PFSK-1 (cell line): ENCODE data around the gene TTLL11.

Experiments used
- FOXP2 ChIP-seq: optimal IDR thresholded peaks from 2 replicates; pipeline ENCODE3; 2011; ENCODE audit warnings: borderline replicate concordance, control low read depth, inconsistent platforms; ENCODE audit not compliant: insufficient read depth; ENCODE audit errors: extremely low read length, extremely low read depth
- POLR2AphosphoS5 ChIP-seq: IDR thresholded peaks from 2 replicates; pipeline ENCODE4 v1.6.1; 2012; ENCODE audit warnings: low read depth, mild to moderate bottlenecking, control low read depth, low read length, moderate library complexity
- SIN3A ChIP-seq: IDR thresholded peaks from 2 replicates; pipeline ENCODE4 v1.6.1; 2012; ENCODE audit warnings: mild to moderate bottlenecking, low read length, moderate library complexity, borderline replicate concordance; ENCODE audit not compliant: insufficient read depth
- TAF1 ChIP-seq: IDR thresholded peaks from 2 replicates; pipeline ENCODE4 v1.6.1; 2012; ENCODE audit warnings: low read length, control low read depth, borderline replicate concordance; ENCODE audit not compliant: insufficient read depth
- TF ChIP-seq, protein P1 (sequence below), 2 experiments: IDR thresholded peaks; 2 replicates each; pipeline versions ENCODE4 v1.6.1 to v1.8.0; 2011 to 2012; ENCODE audit warnings: low read depth in 2 of 2, low read length in 2 of 2, control low read depth in 1 of 2, inconsistent platforms in 1 of 2, mild to moderate bottlenecking in 1 of 2, moderate library complexity in 1 of 2; ENCODE audit not compliant: insufficient read depth in 1 of 2

The TTLL11 gene

DNA sequence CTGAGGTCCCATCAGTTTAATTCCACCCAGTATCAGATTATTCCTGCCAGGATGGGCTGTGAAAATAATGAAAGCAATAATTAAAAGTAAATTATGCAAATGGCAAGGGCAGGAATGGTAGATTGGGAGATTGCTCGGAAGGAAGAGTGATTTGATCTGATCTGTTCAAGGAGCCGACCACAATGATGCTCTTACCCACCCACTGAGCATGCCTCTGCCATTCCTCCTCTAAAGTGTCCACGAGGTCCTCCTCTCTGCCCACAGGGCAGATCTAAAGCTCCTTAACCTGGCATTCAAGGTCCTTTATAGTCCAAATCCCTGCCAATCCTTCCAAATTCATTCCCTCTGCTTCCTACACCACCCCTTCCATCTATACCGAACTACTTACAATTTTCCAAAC lies 147.8 kb downstream of the TTLL11 start:
- no peak for TF ChIP-seq SIN3A
- TF ChIP-seq, protein P1, sequence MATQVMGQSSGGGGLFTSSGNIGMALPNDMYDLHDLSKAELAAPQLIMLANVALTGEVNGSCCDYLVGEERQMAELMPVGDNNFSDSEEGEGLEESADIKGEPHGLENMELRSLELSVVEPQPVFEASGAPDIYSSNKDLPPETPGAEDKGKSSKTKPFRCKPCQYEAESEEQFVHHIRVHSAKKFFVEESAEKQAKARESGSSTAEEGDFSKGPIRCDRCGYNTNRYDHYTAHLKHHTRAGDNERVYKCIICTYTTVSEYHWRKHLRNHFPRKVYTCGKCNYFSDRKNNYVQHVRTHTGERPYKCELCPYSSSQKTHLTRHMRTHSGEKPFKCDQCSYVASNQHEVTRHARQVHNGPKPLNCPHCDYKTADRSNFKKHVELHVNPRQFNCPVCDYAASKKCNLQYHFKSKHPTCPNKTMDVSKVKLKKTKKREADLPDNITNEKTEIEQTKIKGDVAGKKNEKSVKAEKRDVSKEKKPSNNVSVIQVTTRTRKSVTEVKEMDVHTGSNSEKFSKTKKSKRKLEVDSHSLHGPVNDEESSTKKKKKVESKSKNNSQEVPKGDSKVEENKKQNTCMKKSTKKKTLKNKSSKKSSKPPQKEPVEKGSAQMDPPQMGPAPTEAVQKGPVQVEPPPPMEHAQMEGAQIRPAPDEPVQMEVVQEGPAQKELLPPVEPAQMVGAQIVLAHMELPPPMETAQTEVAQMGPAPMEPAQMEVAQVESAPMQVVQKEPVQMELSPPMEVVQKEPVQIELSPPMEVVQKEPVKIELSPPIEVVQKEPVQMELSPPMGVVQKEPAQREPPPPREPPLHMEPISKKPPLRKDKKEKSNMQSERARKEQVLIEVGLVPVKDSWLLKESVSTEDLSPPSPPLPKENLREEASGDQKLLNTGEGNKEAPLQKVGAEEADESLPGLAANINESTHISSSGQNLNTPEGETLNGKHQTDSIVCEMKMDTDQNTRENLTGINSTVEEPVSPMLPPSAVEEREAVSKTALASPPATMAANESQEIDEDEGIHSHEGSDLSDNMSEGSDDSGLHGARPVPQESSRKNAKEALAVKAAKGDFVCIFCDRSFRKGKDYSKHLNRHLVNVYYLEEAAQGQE (IDR thresholded peaks at IDR 0.05; ENCODE audit: insufficient read depth in 1 of 2, low read depth in 2 of 2, low read length in 2 of 2) = no peak
- TF ChIP-seq FOXP2 = no peak

DNA sequence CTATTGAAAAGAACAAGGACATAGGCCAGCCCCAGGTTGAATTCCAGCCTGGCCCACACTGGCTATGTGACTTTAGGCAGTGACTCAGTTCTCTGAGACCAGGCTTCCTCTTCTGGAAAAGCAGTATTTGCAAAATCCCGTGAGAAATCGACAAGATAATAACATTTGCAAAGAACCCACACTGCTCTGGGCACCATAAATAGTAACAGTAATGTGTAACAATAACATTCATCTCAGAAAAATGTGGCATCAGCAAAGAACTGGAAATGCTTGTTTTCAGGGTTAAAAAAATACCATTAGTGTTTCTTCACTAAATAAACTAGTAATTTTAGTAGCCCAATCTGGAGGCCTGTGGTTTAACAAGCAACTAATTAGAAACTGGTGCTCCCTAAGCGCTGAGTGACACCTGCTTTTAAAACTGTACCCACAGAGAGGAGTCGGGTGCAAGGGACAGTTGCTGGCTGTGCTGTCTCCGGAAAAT lies 148.4 kb downstream of the TTLL11 start:
- TF ChIP-seq POLR2AphosphoS5 = no peak

DNA sequence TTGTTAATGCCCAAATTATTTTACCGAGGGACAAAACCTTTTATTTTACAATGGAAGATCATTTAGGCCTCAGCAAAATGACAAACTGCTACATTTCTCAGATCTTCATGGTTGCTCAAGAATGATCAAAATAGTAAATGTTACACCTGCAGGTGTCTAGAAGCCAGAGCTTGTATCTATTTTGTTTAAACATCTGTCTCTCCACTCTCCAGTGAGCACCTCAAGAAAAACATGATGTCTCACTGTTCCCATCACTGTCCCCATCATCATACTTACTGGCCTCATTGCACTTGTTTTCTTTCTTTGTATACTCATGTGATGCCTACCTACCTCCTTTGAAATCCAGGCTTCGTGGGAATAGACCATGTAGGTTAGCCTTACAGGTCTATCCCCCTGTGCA lies 149.6 kb downstream of the TTLL11 start:
- TF ChIP-seq, protein P1 (IDR thresholded peaks at IDR 0.05; ENCODE audit: insufficient read depth in 1 of 2, low read depth in 2 of 2, low read length in 2 of 2) = no peak
- no peak for TF ChIP-seq POLR2AphosphoS5

DNA sequence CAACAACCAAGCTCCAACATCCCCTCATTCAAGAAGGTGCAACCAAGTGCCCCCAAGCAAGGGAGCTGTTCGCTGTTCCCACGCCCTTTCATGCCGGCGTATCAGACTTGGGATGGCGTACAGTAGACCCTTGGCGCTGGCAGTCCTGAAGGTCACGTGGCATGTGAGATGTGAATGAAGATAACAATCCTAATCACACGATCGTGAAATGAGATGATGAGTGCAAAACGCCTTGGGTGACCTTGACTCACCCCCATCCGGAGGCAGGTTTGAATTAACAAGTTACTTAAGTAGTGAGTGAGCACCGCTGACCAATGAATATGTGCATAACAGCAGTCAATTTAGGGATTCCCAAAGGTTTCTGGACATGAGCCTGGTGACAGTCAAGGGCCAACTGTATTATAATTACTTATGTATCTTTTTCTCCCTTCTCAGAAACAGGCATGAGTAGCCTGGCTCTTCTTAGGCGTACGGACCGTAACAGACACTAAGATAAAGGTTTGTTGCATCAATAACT lies 150.2 kb downstream of the TTLL11 start:
- TF ChIP-seq, protein P1 (IDR thresholded peaks at IDR 0.05; ENCODE audit: insufficient read depth in 1 of 2, low read depth in 2 of 2, low read length in 2 of 2) = no peak
- TF ChIP-seq POLR2AphosphoS5 (no peak), SIN3A (no peak), TAF1 (no peak), FOXP2 (no peak)

DNA sequence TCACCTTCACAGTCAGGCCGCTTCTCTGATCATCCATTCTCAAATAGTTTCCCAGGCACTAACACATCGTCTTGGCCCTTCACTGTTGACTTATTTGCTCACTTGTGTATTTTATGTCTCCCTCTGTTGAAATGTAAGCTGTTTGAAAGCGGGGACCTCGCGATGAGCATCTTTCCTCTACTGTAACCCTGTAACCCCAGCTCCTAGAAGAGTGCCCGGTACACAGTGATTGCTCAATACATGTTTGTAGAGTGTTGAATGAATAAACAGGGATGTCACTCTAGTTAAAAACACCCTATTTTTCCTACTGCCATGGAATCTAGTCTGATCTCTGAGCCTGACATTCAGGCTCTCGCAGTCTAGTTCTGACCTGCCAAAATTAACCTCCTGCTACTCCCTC lies 150.8 kb downstream of the TTLL11 start:
- TF ChIP-seq SIN3A = no peak
- TF ChIP-seq POLR2AphosphoS5 = no peak
- TF ChIP-seq, protein P1 (IDR thresholded peaks at IDR 0.05; ENCODE audit: insufficient read depth in 1 of 2, low read depth in 2 of 2, low read length in 2 of 2) = no peak
- TF ChIP-seq FOXP2 = no peak
- TF ChIP-seq TAF1 = no peak

DNA sequence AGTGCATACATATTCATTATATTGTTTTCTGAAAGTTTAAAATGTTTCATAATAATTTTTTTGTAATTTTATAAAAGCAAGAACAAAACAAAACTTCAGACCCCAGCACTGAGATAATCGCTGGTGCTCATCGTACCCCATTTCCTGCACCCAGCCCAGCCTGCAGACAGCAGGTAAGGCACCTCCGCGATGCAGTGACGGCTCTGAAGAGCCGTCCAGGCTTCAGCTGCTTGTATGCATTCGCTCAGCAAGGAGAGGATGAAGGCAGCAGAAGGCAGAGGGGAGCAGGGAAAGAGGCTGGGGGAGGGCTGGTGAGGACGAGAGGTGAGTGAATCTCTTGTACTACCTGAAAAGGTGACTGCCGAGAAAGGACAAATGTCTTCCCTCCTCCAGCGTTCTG lies 153.5 kb downstream of the TTLL11 start:
- TF ChIP-seq POLR2AphosphoS5 (no peak), SIN3A (no peak), TAF1 (no peak), FOXP2 (no peak)
- TF ChIP-seq, protein P1 (IDR thresholded peaks at IDR 0.05; ENCODE audit: insufficient read depth in 1 of 2, low read depth in 2 of 2, low read length in 2 of 2) = no peak
